Skin epidermis (tissue), 12 donors: ENCODE results near the gene ALOX5.
"Not testable (repeated sequence)": the region's sequence is repeated elsewhere in the genome, so short reads cannot be mapped to it uniquely, and the experiment has no call there.

Experiments
- H3K27ac ChIP-seq, 21 experiments: fragments of 200-600 bp; sonication (generic) in 11 of 21; one replicate each; pipeline ENCODE4 v1.5.0; 2020; ENCODE audit warnings: mild to moderate bottlenecking in 3 of 21, inconsistent platforms in 2 of 21, moderate library complexity in 2 of 21
- H3K4me3 ChIP-seq, 7 experiments: fragments of 200-600 bp; sonication (generic) in 2 of 7; one replicate each; pipeline ENCODE4 v1.5.0; 2020; ENCODE audit warnings: inconsistent platforms in 2 of 7, mild to moderate bottlenecking in 2 of 7, moderate library complexity in 1 of 7

ALOX5 gene

DNA sequence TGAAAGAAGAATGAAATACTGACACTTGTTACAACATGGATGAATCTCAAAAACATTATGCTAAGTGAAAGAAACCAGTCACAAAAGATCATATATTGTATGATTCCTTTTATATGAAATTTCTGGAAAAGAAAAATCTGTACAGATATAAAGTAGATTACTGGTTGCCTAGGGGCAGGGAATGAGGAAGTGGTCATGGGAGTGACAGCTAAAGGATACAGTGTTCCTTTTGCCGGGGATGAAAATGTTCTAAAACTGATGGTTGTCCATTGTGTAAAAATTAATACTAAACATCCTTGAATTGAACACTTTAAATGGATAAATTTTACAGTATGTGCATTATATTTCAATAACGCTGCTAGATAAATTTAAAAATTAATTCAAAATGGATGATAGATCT lies 25.1 kb downstream of the ALOX5 start:
- no peak overlapping the region for H3K27ac ChIP-seq
- H3K4me3 ChIP-seq = no peak overlapping the region

DNA sequence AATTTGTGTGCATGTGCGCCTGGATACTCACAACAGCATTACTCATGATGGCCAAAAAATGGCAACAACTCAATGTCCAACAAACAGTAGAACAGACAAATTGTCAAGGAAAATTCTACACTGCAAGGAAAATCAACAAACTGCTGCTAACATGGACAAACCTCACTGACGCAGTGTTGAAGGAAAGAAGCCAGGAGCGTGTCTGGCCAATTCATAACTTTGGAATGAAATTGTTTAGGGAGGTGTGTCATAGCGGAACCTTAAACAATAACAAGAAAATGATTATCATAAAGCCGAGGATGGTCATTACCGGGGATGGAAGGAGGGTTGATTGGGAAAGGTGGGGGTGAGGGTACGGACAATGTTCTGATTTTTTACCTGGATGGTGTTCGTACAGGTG lies 29.1 kb downstream of the ALOX5 start:
- Histone ChIP-seq H3K4me3 (no peak overlapping the region), H3K27ac (no peak overlapping the region)

DNA sequence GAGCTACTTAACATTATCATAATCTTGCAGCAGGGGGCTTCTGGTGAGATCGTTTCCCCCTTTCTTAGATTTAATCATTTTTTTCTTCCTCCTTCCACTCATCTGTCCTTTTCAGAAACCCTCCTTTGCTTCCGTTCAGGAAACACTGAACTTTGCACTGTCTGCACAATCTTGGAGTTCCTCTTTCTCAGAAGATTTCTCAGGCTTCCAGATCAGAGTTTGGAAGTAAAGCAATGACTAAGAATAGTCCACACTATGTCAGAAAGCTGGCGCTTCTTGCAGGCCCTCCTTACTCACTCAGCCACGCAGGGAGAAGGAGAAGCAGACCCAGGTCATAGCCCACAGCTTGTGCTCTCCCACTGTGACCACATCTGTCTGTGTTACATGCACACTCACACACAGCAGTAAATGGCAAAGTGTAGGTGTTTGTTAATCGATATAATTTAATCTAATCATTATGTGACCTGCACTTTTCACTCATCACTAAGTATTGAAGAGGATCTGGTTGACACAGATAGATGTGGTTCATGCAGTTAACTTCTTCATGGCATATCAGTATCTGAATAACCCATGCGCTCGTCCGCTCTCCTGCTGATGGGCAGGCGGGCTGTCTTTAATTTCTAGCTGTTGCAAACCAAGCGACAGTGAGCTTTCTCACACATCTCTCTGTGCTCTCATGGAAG lies 30.2 kb downstream of the ALOX5 start:
- H3K4me3 ChIP-seq = no peak overlapping the region
- H3K27ac ChIP-seq = peak overlapping the region in 1 of 21 experiments; percentile 22

DNA sequence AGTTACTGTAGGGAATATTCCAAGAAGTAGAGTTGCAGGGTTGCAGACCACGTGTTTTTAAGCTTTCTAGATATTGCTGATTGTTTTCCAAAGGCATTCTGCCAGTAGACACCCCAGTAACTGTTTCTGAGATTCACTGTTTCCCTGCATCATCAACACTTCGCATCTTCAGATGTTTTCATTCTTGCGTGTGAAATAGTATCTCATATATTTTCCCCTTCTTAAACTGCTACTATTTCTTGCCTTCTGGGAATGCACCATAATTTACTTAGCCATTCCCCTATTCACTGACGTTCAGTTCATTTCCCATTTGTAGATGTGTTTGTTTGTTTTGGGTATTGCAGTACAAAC lies 30.7 kb downstream of the ALOX5 start:
- peak overlapping the region in 2 of 21 experiments; percentile 1 to 22 for H3K27ac ChIP-seq
- H3K4me3 ChIP-seq = no peak overlapping the region

DNA sequence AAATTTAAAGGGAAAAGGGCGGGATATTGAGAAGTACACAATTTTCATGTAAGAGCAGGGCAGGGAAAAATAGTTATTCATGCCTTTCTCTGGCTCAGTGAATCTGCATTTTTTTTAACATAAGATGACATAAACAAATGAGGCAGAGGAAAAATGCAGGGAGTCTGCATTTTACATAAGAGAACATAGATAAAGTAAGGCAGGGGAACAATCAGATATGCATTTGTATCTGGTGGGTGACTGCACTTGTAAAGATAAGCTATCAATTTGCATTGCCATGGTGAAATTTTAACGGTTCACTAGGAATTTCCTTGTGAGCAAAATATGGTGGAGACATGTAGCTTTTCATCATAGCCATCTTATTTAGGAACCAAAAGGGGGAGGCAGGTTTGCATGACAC lies 33.5 kb downstream of the ALOX5 start:
- Histone ChIP-seq H3K4me3 (no peak overlapping the region), H3K27ac (no peak overlapping the region)

DNA sequence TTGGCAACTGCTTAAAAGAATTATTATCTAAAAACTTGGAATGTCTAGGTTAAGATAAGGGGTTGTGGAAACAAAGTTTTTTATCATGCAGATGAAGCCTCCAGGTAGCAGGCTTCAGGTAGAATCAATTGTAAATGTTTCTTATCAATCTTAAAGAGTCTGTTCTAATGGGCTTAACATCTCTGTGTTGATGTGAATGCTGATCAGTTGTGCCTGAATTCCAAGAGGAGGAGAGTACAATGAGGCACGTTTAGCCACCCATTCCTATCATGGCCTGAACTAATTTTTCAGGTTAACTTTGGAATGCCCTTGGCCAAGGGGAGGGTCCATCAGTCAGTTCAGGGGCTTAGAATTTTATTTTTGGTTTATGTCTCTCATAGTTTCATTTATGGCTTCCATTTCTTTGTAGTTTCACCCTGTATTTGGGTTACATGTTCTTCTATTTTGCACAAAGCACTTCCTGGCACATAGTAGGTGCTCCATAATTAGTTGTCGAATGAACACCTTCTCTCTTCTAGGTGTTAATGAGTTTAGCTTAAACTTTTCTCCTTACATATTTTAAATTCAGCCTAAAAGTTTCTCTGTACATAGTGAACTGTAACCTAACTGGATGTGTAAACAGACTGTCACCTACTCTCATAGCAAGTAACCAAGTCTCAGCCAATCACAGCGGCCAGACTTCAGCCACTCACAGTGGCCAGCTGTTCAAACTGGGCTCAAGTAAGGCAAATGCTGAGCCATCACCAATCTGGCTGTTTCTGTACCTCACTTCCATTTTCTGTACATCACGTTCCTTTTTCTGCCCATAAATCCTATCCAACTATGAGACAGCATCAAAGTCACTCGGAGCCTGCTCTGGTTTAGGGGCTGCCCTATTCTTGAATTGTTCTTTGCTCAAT lies 34.7 kb downstream of the ALOX5 start:
- Histone ChIP-seq H3K27ac (no peak overlapping the region), H3K4me3 (no peak overlapping the region)

DNA sequence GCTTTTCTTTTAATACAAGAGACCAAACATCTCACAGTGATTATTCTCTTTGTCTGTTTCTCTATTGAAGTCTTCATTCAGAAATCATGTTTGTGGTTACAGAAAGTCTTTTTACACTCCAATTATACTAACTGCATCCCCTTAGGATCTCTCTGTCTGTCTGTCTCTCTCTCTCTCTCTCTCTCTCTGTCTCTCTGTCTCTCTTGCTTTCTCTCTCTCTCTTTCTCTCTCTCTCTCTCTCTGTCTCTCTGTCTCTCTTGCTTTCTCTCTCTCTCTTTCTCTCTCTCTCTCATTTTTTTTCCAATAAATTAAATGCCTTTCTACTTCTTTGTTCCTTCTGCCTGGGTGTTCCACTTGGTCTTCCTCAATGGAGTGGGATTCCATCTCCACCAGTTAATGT lies 35.3 kb downstream of the ALOX5 start:
- not testable (repeated sequence) for H3K27ac ChIP-seq, H3K4me3 ChIP-seq

DNA sequence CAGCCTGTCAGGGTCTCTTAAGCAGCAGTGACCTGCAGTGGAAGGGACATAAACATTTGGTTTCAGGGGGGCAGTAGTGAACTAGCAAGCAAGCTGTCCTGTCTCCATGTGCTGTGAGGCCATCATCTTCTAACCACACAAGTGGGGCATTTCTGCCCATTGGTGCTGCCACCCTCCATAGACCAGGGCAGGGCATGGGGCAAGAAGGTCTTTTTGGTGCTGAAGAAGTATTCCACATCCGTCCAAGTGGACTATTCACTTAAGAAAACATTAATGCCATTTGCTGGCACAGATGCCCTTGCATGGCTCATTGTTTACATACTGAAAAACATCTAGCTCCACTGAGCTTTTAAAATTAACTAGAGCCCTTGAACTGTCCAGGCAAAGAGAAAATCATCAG lies 35.8 kb downstream of the ALOX5 start:
- no peak overlapping the region for H3K27ac ChIP-seq

DNA sequence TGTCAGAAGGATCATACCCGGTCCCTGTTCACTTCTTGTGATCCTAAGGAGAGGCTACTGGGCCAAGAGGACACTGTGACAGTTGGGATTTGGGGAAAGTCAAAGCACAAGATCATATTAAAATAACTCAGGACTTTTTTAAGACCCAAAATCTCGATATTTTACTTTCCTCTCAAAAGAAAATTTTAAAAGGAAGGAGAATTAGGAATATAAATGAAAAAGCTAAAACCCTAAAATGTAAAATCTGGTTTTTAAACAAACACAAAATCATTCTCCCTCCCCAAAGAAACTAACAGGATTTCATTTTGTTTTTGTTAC lies 36.4 kb downstream of the ALOX5 start:
- no peak overlapping the region for H3K27ac ChIP-seq
- H3K4me3 ChIP-seq = no peak overlapping the region

More for the DNA sequence above, 35.8 kb downstream of the ALOX5 start:
- no peak overlapping the region for H3K4me3 ChIP-seq

DNA sequence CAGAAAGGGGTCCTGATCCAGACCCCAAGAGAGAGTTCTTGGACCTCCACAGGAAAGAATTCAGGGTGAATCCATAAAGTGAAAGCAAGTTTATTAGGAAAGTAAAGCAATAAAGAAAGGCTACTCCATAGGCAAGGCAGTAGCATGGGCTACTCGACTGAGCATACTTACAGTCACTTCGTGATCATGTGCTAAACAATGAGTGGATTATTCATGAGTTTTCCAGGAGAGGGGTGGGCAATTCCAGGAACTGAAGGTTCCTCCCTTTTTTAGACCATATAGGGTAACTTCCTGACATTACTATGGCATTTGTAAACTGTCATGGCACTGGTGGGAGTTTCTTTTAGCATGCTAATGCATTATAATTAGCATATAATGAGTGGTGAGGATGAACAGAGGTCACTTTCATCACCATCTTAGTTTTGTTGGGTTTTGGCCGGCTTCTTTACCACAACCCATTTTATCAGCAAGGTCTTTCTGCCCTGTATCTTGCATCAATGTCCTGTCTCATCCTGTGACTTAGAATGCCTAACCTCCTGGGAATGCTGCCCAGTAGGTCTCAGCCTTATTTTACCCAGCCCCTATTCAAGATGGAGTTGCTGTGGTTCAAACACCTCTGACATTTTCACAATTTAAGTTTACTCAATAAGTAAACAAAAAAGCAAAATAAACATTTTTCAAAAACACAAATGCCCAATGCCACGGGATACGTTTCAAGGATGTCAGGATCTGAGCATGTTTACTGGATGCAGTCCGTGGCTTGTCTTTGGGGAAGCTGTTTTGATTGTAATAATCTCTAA lies 37.0 kb downstream of the ALOX5 start:
- no peak overlapping the region for H3K27ac ChIP-seq
- no peak overlapping the region for H3K4me3 ChIP-seq

DNA sequence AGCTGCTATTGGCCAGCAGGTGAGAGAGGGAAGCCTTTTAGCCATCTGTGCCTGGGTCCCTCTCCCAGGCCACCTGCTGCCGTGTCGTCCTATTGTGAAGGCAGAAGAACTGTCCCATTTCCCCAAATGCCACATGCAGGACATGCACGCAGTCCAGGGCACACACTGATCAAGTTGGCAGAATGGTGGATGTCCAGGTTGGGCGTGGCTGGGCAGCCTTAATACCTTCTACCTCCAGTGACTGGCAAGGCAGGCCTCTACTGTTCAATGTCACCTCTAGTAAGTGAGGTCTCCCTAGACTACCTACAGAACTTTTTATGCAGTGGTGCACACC lies 37.6 kb downstream of the ALOX5 start:
- Histone ChIP-seq H3K4me3 (no peak overlapping the region), H3K27ac (no peak overlapping the region)

DNA sequence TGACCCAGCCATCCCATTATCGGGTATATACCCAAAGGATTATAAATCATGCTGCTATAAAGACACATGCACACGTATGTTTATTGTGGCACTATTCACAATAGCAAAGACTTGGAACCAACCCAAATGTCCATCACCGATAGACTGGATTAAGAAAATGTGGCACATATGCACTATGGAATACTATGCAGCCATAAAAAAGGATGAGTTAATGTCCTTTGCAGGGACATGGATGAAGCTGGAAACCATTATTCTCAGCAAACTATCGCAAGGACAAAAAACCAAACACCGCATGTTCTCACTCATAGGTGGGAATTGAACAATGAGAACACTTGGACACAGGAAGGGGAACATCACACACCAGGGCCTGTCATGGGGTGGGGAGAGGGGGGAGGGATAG lies 41.0 kb downstream of the ALOX5 start:
- not testable (repeated sequence) for H3K4me3 ChIP-seq

DNA sequence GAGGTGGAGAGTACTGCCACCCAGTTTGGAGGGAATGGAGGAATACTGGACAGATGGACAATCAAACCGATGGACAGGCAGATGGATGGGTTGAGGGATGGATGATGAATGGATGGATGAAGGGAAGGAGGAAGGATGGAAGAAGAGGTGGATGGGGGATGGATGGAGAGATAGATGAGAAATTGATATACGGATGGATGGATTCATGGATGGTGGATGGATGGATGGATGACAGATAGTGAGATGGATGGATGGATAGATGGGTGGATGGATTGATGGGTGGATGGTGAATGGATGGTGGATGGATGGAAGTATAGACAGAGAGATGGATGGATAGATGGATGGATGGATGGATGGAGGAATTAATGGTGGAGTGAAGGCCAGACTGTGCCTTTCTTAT lies 42.6 kb downstream of the ALOX5 start:
- H3K4me3 ChIP-seq = no peak overlapping the region
- no peak overlapping the region for H3K27ac ChIP-seq

More for the DNA sequence above, 41.0 kb downstream of the ALOX5 start:
- H3K27ac ChIP-seq = not testable (repeated sequence)

DNA sequence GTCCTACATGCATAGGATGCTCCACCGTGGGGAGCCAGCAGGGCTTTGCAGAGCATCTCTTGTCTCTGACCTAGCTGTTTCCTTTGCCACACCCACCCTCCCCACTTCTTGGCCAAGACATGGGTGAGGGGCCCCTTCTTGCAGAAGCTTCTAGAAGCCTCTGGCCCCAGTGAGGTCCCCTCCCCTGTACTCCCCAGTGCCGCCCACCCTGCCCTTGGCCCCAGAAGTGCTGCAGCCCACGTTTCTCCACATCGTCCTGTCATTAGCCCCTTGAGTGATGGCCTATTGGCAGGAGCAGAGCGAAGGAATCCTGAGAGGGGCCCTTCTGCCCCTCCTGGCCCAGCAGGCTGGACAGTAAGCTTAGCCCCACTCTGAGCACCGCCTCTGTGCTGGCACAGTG lies 43.7 kb downstream of the ALOX5 start:
- Histone ChIP-seq H3K27ac (peak overlapping the region in 12 of 21 experiments; percentile 31 to 92 (median 85)), H3K4me3 (no peak overlapping the region)

DNA sequence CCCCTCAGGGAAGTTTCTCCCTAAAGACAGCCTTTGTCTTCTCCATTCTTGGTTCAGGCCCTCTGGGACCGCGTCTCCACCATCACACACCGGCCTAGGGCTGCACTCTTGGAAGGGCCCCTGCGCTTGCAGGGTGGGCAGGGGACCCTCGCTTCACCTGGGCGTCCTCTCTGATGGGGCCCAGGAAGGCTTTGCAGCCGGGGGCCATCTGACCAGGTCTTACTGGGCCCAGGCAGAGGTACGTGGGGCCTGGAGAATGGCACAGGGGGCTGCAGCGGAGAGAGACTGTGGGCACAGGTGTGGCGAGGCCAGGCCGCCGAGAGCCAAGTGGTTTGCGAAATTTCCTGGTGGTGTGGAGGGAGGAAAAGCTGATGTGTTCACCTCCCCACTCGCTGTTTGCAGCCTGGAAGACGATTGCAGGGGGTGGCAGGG lies 44.4 kb downstream of the ALOX5 start:
- peak overlapping the region in 20 of 21 experiments; percentile 58 to 92 (median 84) for H3K27ac ChIP-seq
- peak overlapping the region; percentile 29 to 52 (median 41) for H3K4me3 ChIP-seq

DNA sequence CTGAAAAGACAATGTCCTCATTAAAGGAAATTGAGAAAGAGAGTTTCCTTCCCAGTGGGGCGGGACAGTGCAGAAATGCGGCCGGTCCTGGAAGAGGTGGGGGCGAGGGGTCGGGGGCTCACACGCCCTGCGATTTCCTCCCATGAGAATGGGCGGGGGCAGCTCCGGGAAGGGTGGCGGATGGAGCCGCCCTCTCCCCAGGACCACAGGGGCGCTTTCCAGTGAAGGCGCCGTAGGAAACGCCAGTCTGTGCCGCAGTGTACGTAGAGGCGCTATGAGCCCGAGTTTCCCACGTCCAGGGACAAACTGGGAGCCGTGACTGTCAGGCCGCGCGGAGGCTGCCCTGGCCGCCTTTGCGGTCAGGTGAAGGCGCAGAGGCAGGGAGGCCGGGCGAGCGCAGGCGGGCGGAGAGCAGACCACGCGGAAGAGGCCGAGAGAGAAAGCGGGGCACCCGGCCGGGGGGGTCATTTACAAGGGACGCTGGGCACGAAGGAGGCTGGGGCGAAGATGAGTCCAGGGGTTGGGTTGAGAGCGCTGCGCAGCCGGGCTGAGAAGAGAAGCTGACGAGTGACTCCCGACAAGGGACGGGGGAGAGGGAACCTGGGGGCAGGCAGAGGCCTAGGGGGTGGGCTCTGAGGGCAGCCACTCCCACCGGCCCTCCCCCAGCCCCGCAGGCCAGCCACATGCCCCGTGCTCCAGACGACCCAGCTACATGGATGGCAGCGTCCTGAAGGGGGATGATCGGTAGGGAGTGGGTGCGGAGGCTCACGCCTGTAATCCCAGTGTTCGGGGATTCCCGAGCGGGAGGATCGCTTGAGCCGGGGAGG lies 45.0 kb downstream of the ALOX5 start:
- Histone ChIP-seq H3K27ac (peak overlapping the region; percentile 42 to 92 (median 83)), H3K4me3 (peak overlapping the region; percentile 29 to 52 (median 41))

DNA sequence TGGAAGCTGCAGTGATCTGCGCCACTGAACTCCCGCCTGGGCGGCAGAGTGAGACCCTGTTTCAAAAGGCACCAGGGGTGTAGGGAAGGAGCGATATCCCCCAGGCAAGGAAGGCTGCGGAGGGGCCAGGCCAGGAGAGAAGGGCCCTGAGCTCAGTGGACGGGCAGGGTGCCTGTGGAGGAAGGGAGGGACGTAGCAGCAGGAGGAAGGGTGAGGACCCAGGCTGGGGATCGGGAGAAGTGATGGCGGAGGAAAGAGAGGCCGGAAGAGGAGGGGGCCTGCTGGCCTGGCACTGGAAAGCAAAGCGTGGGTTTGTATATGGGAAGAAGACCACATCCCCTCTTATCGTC lies 45.6 kb downstream of the ALOX5 start:
- Histone ChIP-seq H3K27ac (peak overlapping the region; percentile 43 to 92 (median 83)), H3K4me3 (peak overlapping the region; percentile 29 to 52 (median 41))

DNA sequence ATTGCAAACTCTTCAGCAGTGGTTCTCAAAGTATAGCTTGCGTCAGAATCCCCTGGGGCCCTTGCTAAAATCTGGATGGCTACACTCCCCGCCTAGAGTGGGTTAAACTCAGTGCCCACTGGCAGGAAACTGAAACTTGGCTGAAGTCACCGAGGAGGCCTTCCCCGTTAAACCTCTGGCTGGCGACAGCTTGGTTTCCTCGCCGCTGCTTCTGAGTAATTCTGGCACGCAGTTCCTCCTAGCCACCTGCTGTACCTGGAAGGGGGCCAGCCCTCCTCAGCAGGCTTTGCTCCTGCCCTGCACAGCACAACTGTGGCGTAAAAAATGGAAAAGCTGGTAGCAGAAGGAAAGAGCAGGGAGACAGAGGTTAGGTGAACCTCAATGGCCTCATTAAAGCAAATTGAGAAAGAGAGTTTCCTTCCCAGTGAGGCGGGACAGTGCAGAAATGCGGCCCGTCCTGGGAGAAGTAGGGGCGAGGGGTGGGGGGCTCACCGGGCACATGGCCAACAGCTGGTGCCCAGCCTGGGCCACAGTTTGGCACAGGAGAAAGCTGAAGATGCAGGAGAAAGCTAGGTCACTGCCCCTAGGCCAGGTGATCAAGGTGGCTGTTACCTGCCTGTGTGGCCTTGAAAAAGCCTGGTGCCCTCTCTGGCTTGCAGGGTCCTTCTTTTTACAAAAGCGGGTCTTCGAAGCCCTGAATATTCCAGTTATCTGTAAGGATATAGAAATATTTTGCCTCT lies 46.6 kb downstream of the ALOX5 start:
- H3K4me3 ChIP-seq = no peak overlapping the region
- H3K27ac ChIP-seq = peak overlapping the region in 19 of 21 experiments; percentile 11 to 92 (median 85)
